Fibroblast of lung (primary cell): ENCODE data around the gene DIP2C. TPM values are rescaled to one million over a fixed set of nuclear protein-coding genes. Genes with fewer than 3 reads are reported as not detected.
A peak's percentile ranks its signal among the peaks of the same experiment; 100 is the strongest.

Experiments used
- DNase-seq, 2 donors: peaks; one replicate each; pipeline versions ENCODE4 v3.0.0 to v3.0.0-alpha.2; 2010; ENCODE audit warnings: low read depth in 2 of 2
- H2AFZ ChIP-seq: 2 replicates; pipeline ENCODE4 v1.5.1; 2012; ENCODE audit warnings: low read length, control low read depth, inconsistent platforms
- H3K27ac ChIP-seq: 2 replicates; pipeline ENCODE4 v1.5.1; 2011; ENCODE audit warnings: low read length, control low read depth; ENCODE audit not compliant: insufficient read depth
- H3K27me3 ChIP-seq: 2 replicates; pipeline ENCODE4 v1.5.1; 2011; ENCODE audit warnings: mild to moderate bottlenecking, low read length; ENCODE audit not compliant: control insufficient read depth, insufficient read depth
- H3K36me3 ChIP-seq: 2 replicates; pipeline ENCODE4 v1.5.1; 2011; ENCODE audit warnings: low read length; ENCODE audit not compliant: control insufficient read depth, insufficient read depth
- H3K4me1 ChIP-seq: 2 replicates; pipeline ENCODE4 v1.5.1; 2011; ENCODE audit warnings: low read length; ENCODE audit not compliant: control insufficient read depth, insufficient read depth; ENCODE audit errors: extremely low read depth
- H3K4me2 ChIP-seq: 2 replicates; pipeline ENCODE4 v1.5.1; 2011; ENCODE audit warnings: low read length, control low read depth; ENCODE audit not compliant: insufficient read depth; ENCODE audit errors: extremely low read depth
- H3K4me3 ChIP-seq, 4 experiments: fragments of 200-600 bp in 1 of 4; sonication (generic) in 1 of 4; replicated peaks in 1 of 4; 2 replicates each; pipeline ENCODE4 v1.5.1; 2011 to 2016; ENCODE audit warnings: low read length in 4 of 4, low read depth in 3 of 4, mild to moderate bottlenecking in 3 of 4, control low read depth in 2 of 4, inconsistent platforms in 1 of 4, mixed read lengths in 1 of 4; ENCODE audit not compliant: insufficient read depth in 1 of 4; ENCODE audit errors: control extremely low read depth in 1 of 4
- H3K79me2 ChIP-seq: 2 replicates; pipeline ENCODE4 v1.5.1; 2012; ENCODE audit warnings: mild to moderate bottlenecking, low read length, inconsistent platforms; ENCODE audit not compliant: control insufficient read depth, insufficient read depth
- H3K9ac ChIP-seq: 2 replicates; pipeline ENCODE4 v1.5.1; 2011; ENCODE audit warnings: mild to moderate bottlenecking, low read length, control low read depth; ENCODE audit not compliant: insufficient read depth
- H3K9me3 ChIP-seq: 2 replicates; pipeline ENCODE4 v1.5.1; 2012; ENCODE audit warnings: low read depth, low read length; ENCODE audit not compliant: control insufficient read depth, insufficient read depth
- H4K20me1 ChIP-seq: 2 replicates; pipeline ENCODE4 v1.5.1; 2011; ENCODE audit warnings: low read length; ENCODE audit not compliant: control insufficient read depth, insufficient read depth; ENCODE audit errors: extremely low read depth
- EZH2 ChIP-seq: IDR thresholded peaks from 2 replicates; pipeline ENCODE4 v1.5.1; 2012; ENCODE audit warnings: low read length, control low read depth, mild to moderate bottlenecking; ENCODE audit errors: missing control alignments
- polyA plus RNA-seq, 2 donors: library from polyadenylated mRNA; depleted of rRNA in 1 of 2; stranded (reverse) in 1 of 2; unstranded in 1 of 2; fragments of >200 nt; gene quantifications; 2 replicates each; pipeline ENCODE4 v1.2.1, GENCODE V29; 2011 to 2012; ENCODE audit warnings: missing spikeins in 1 of 2
- total RNA-seq: library from RNA; depleted of rRNA; stranded (reverse); fragments of >200 nt; gene quantifications from 2 replicates; pipeline ENCODE4 v1.2.1, GENCODE V29; 2014
- TF ChIP-seq, protein P1 (sequence below), 2 donors: IDR thresholded peaks in 1 of 2; conservative IDR thresholded peaks in 1 of 2; 1 replicate in 1 of 2; 2 replicates in 1 of 2; pipeline ENCODE4 v1.5.1; 2011 to 2012; ENCODE audit warnings: low read length in 2 of 2, control low read depth in 1 of 2, inconsistent platforms in 1 of 2, low read depth in 1 of 2, mild to moderate bottlenecking in 1 of 2

Gene DIP2C
- total and polyA plus RNA-seq, 2 donors (not counting 1 experiment from before 2014, with no cell fraction given) = 10.7 to 18.3 TPM

DNA sequence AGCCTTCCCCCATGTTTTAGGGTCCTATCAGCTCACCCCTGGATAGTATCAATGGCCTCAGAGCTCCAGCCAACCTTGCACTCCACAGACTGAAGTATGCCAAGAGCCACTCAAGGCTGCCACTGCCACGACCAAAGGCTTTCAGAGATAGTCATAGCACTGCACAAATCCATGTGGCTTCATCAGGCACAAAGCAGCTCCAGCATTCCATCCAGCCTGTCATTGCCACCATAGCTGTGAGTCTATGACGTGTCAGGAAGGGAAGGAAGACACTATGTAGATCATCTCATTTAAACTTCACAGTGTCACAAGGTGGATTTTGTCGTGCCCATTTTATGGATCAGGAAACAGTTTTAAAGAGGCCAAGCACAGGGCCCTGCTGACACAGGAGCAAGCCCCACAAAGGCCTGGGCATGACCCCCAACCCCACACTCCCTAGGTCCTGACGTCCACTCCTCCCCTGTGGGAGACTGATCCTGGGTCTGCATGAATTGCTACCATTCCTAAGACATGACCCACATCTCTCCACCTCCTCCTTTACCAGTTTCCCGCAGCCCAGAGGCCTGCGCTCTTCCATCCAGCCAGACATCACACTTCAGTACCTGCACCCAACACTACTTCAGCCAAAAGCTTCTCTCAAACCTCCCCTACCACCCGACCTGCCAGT, 119.4 kb downstream of the DIP2C start:
- H2AFZ ChIP-seq = no peak overlapping the region
- H3K9me3 ChIP-seq = no peaks in the 10 kb centered on the region
- TF ChIP-seq, protein P1, sequence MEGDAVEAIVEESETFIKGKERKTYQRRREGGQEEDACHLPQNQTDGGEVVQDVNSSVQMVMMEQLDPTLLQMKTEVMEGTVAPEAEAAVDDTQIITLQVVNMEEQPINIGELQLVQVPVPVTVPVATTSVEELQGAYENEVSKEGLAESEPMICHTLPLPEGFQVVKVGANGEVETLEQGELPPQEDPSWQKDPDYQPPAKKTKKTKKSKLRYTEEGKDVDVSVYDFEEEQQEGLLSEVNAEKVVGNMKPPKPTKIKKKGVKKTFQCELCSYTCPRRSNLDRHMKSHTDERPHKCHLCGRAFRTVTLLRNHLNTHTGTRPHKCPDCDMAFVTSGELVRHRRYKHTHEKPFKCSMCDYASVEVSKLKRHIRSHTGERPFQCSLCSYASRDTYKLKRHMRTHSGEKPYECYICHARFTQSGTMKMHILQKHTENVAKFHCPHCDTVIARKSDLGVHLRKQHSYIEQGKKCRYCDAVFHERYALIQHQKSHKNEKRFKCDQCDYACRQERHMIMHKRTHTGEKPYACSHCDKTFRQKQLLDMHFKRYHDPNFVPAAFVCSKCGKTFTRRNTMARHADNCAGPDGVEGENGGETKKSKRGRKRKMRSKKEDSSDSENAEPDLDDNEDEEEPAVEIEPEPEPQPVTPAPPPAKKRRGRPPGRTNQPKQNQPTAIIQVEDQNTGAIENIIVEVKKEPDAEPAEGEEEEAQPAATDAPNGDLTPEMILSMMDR (conservative IDR thresholded peaks at IDR 0.05 in 1 of 2, IDR thresholded peaks at IDR 0.05 in 1 of 2; ENCODE audit: low read depth in 1 of 2, low read length in 2 of 2) = no peak
- no peak for TF ChIP-seq EZH2
- no peak overlapping the region for H3K4me3 ChIP-seq
- H3K27me3 ChIP-seq = no peaks in the 10 kb centered on the region
- peaks cover 20% of the 10 kb centered on the region for H3K79me2 ChIP-seq
- H3K36me3 ChIP-seq = no peaks in the 10 kb centered on the region
- H4K20me1 ChIP-seq = no peaks in the 10 kb centered on the region
- H3K9ac ChIP-seq = no peak overlapping the region
- no peak overlapping the region for H3K4me2 ChIP-seq
- DNase-seq = peak in 1 of 2 donors; percentile 35
- no peaks in the 10 kb centered on the region for H3K4me1 ChIP-seq
- no peak overlapping the region for H3K27ac ChIP-seq

DNA sequence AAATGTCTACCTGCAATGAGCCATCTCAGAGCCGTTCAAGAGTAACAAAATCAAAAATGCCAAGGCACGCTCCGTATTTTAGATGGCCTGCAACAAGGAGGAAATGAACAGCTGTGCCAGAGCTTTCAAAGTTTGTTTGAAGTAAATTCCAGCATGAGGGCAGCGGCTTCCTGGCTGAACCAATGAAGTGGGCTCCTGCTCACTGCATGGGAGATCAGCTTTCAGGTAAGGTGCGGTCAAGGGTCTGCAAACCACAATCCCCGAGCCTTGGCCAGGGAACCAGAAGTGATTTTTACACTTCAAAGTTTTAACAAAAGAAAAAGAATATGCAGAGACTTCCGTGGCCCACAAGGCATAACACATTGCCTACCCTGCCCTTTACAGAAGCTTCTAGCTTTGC, 120.6 kb downstream of the DIP2C start:
- Histone ChIP-seq H4K20me1 (no peaks in the 10 kb centered on the region), H3K79me2 (peaks cover 23% of the 10 kb centered on the region), H3K9me3 (peaks cover 2% of the 10 kb centered on the region), H3K9ac (no peak overlapping the region), H3K27me3 (no peaks in the 10 kb centered on the region), H3K27ac (no peak overlapping the region), H3K4me1 (no peaks in the 10 kb centered on the region), H3K4me2 (no peak overlapping the region), H3K36me3 (no peaks in the 10 kb centered on the region), H2AFZ (no peak overlapping the region), H3K4me3 (no peak overlapping the region)
- TF ChIP-seq, protein P1 (conservative IDR thresholded peaks at IDR 0.05 in 1 of 2, IDR thresholded peaks at IDR 0.05 in 1 of 2; ENCODE audit: low read depth in 1 of 2, low read length in 2 of 2) = no peak
- TF ChIP-seq EZH2 = no peak
- DNase-seq = no peak

DNA sequence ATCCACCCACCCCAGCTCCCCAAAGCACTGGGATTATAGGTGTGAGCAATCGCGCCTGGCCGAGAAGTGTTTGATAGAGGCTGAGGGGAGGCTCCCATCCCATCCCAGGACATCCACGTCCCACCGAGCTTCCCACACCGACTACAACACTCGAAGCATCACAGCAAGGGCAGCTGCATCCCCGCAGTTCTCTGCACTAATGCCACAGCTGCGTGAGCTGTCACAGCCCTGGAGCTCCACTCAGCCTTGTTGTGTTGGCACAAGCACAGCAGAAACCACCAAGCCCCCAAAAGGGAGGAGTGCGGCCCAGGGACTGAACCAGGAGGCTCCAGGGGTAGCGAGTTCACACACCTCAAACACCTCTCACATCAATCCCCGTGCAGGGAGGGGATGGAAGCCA, 121.6 kb downstream of the DIP2C start:
- Histone ChIP-seq H2AFZ (no peak overlapping the region), H3K9ac (no peak overlapping the region), H3K79me2 (peaks cover 23% of the 10 kb centered on the region), H4K20me1 (no peaks in the 10 kb centered on the region), H3K9me3 (peaks cover 2% of the 10 kb centered on the region), H3K4me1 (no peaks in the 10 kb centered on the region), H3K27me3 (no peaks in the 10 kb centered on the region), H3K4me2 (no peak overlapping the region), H3K27ac (no peak overlapping the region), H3K36me3 (no peaks in the 10 kb centered on the region), H3K4me3 (no peak overlapping the region)
- DNase-seq = no peak
- TF ChIP-seq, protein P1 (conservative IDR thresholded peaks at IDR 0.05 in 1 of 2, IDR thresholded peaks at IDR 0.05 in 1 of 2; ENCODE audit: low read depth in 1 of 2, low read length in 2 of 2) = no peak
- no peak for TF ChIP-seq EZH2
